ENCODE measurements around the gene GALNT17. TPM values are rescaled to one million over a fixed set of nuclear protein-coding genes. Genes with fewer than 3 reads are reported as not detected.

GALNT17 gene
- total RNA-seq, 1 experiment from 2014 or later = not detected

DNA sequence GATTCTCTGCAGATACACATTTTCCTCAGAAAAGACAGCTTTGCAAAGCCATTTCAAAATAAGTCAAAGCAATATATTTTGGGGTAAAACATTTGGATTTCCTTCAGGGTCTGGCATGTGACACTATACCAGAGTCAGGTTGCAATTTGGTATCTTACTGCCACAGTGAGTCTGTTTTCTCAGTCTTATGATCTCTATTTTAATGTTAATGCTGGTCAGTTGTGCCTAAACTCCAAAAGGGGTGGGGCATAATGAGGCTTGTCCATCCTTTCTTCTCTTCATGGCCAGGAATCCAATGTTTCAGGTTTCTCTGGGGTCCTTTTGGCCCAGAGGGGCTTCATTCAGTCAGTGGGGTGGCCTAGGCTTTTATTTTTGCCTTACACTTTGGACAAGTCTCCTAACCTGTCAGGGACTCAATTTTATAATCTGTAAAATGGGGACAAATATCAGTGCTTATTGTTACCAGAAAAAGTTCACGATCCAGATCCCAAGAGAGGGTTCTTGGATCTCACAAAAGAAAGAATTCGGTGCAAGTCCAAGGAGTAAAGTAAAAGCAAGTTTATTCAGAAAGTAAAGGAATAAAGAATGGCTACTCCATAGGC lies 341.5 kb downstream of the GALNT17 start:
- Mint-ChIP-seq H3K27me3 (ENCODE audit: insufficient read depth, unreplicated experiment) (no peaks in the 10 kb centered on the region), H3K4me1 (ENCODE audit: insufficient read depth, unreplicated experiment) (no peaks in the 10 kb centered on the region), H3K9me3 (ENCODE audit: unreplicated experiment) (peaks cover 22% of the 10 kb centered on the region), H3K36me3 (ENCODE audit: insufficient read depth, unreplicated experiment) (no peaks in the 10 kb centered on the region), H3K4me3 (ENCODE audit: unreplicated experiment) (no peak overlapping the region), H3K27ac (ENCODE audit: low read depth, unreplicated experiment) (no peak overlapping the region)
- BruUV-seq (replicated peaks) = no TSS peak
- ChIA-PET CTCF (no interaction called here), POLR2A (no interaction called here)
- DNase-seq (ENCODE audit: unreplicated experiment) = no peak
- TF ChIP-seq, protein P1, sequence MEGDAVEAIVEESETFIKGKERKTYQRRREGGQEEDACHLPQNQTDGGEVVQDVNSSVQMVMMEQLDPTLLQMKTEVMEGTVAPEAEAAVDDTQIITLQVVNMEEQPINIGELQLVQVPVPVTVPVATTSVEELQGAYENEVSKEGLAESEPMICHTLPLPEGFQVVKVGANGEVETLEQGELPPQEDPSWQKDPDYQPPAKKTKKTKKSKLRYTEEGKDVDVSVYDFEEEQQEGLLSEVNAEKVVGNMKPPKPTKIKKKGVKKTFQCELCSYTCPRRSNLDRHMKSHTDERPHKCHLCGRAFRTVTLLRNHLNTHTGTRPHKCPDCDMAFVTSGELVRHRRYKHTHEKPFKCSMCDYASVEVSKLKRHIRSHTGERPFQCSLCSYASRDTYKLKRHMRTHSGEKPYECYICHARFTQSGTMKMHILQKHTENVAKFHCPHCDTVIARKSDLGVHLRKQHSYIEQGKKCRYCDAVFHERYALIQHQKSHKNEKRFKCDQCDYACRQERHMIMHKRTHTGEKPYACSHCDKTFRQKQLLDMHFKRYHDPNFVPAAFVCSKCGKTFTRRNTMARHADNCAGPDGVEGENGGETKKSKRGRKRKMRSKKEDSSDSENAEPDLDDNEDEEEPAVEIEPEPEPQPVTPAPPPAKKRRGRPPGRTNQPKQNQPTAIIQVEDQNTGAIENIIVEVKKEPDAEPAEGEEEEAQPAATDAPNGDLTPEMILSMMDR (IDR thresholded peaks at IDR 0.05; ENCODE audit: unreplicated experiment) = no peak
- intact Hi-C loops (cut with micrococcal nuclease) = no loop called here

DNA sequence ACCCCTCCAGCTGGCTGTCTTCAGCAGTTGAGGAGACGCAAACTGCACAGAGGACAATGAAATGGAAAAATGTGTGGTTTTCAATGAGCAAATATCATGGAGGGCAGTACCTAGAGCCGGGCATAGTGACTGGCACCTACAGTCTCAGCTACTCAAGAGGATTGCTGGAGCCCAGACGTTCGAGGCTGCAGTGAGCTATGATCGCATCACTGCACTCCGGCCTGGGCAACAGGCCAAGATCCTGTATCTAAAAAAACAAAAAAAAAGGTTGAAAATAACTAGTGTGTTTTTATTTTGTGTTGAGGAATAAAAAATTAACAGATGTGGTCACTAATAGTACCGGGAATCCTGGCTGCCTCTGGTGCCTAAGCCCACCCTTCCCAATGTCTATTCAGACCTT lies 345.5 kb downstream of the GALNT17 start:
- TF ChIP-seq, protein P1 (IDR thresholded peaks at IDR 0.05; ENCODE audit: unreplicated experiment) = no peak

GRCh38 chr7:71479231-71479630 lies 347.3 kb downstream of the GALNT17 start:
- Mint-ChIP-seq H3K36me3 (ENCODE audit: insufficient read depth, unreplicated experiment) (no peaks in the 10 kb centered on the region), H3K27me3 (ENCODE audit: insufficient read depth, unreplicated experiment) (no peaks in the 10 kb centered on the region), H3K4me3 (ENCODE audit: unreplicated experiment) (no peak overlapping the region), H3K9me3 (ENCODE audit: unreplicated experiment) (peaks cover 13% of the 10 kb centered on the region), H3K4me1 (ENCODE audit: insufficient read depth, unreplicated experiment) (no peaks in the 10 kb centered on the region), H3K27ac (ENCODE audit: low read depth, unreplicated experiment) (no peak overlapping the region)
- TF ChIP-seq, protein P1 (IDR thresholded peaks at IDR 0.05; ENCODE audit: unreplicated experiment) = no peak
- intact Hi-C loops (cut with micrococcal nuclease) = no loop called here
- no TSS peak for BruUV-seq (replicated peaks)
- DNase-seq (ENCODE audit: unreplicated experiment) = no peak
- ChIA-PET CTCF (interaction anchor here (1.3 kb wide), 1 partner anchor 12 kb away, joined by 4 read pairs; no protein-coding TSS in a partner anchor), POLR2A (no interaction called here)

More for the DNA sequence above, 345.5 kb downstream of the GALNT17 start:
- Mint-ChIP-seq H3K9me3 (ENCODE audit: unreplicated experiment) (peaks cover 13% of the 10 kb centered on the region), H3K4me1 (ENCODE audit: insufficient read depth, unreplicated experiment) (no peaks in the 10 kb centered on the region), H3K36me3 (ENCODE audit: insufficient read depth, unreplicated experiment) (no peaks in the 10 kb centered on the region), H3K4me3 (ENCODE audit: unreplicated experiment) (no peak overlapping the region), H3K27me3 (ENCODE audit: insufficient read depth, unreplicated experiment) (no peaks in the 10 kb centered on the region), H3K27ac (ENCODE audit: low read depth, unreplicated experiment) (no peak overlapping the region)
- DNase-seq (ENCODE audit: unreplicated experiment) = no peak
- intact Hi-C loops (cut with micrococcal nuclease) = no loop called here
- ChIA-PET POLR2A (no interaction called here), CTCF (no interaction called here)
- no TSS peak for BruUV-seq (replicated peaks)

DNA sequence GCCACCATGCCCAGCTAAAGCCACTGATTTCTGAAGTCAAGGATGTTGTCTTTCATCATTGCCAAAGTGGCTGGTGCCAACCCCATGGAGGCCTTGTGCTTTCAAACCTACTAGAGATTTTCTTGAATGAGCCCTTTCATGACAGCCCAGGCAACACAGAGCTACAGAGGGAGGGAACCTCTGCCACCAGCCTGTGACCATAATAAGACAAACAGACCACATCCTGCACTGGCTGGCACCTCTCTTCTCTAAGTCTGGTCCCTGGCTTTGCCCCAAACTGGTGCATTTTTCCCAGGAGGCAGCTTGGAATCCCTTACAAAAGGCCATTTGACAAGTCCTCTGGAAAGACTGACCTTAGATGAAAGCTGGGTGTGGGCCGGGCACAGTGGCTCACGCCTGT lies 348.8 kb downstream of the GALNT17 start:
- peaks cover 6% of the 10 kb centered on the region for H3K9me3 Mint-ChIP-seq (ENCODE audit: unreplicated experiment)
- H3K36me3 Mint-ChIP-seq (ENCODE audit: insufficient read depth, unreplicated experiment) = no peaks in the 10 kb centered on the region
- no peak overlapping the region for H3K27ac Mint-ChIP-seq (ENCODE audit: low read depth, unreplicated experiment)
- TF ChIP-seq, protein P1 (IDR thresholded peaks at IDR 0.05; ENCODE audit: unreplicated experiment) = no peak
- no peak overlapping the region for H3K4me3 Mint-ChIP-seq (ENCODE audit: unreplicated experiment)
- intact Hi-C loops (cut with micrococcal nuclease) = no loop called here
- POLR2A ChIA-PET = no interaction called here
- CTCF ChIA-PET = no interaction called here
- no peaks in the 10 kb centered on the region for H3K4me1 Mint-ChIP-seq (ENCODE audit: insufficient read depth, unreplicated experiment)
- DNase-seq (ENCODE audit: unreplicated experiment) = no peak
- no TSS peak for BruUV-seq (replicated peaks)
- H3K27me3 Mint-ChIP-seq (ENCODE audit: insufficient read depth, unreplicated experiment) = no peaks in the 10 kb centered on the region

Data from MCF 10A (cell line).